NCI-H748 (cell line): Measurements from ENCODE around the gene FABP3.

Source experiments
- DNase-seq: peaks from one replicate; lab custom pipeline; 2025; ENCODE audit not compliant: unreplicated experiment; lab: John Stamatoyannopoulos, UW

Gene FABP3

DNA sequence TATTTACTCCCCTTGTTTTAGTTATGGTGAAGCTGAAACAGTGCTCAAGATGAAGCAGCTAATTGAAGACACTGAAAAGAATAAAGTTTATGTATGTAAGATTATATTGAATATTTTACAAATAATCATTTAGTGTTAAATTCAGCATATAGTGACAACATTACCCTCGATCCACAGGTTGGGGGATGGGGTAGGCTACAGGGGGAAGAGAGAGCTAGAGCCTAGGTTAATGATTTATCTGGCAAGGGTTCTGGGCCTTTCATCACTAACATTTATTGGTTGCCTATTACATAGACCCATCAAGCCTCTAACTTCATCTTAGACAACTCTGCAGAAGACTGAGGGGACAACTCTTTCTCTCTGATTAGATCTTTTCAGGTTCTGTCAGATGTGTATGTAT is 54.7 kb downstream of the FABP3 start:
- DNase-seq, result no peak

DNA sequence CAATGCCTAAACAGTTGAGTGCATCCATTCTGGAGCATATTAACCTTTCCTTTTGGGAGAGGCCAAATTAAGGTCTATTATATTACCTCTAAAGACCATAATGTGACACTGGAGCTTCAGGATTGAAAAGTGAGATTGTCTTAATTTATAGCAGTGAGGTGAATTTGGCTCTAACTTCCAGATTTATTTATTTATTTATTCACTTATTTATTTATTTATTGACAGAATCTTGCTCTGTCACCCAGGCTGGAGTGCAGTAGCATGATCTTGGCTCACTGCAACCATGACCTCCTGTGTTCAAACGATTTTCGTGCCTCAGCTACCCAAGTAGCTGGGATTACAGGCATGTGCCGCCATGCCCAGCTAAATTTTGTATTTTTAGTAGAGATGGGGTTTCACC is 57.0 kb downstream of the FABP3 start:
- no peak for DNase-seq
